Sciatic nerve (tissue), 2 donors: ENCODE measurements around the gene PFKFB4. TPM values are rescaled to one million over a fixed set of nuclear protein-coding genes. Genes with fewer than 3 reads are reported as not detected.

ENCODE experiments used
- ATAC-seq: fragments of 200-7000 bp; cut with Tn5 transposase; one replicate; pipeline ENCODE4 v1.9.1; 2020; ENCODE audit warnings: mild to moderate bottlenecking, moderate library complexity
- DNase-seq: peaks from one replicate; pipeline ENCODE4 v3.0.0-alpha.2; 2020; ENCODE audit warnings: low spot score
- intact Hi-C: fragments of 100-400 bp; cut with DNase I; formaldehyde crosslinking; loops from one replicate; pipeline ENCODE4 v1.14.2; 2022
- total RNA-seq: library from RNA; stranded (reverse); fragmentation: NEBNext Ultra II Directional; extraction: Animal tissue kit (Norgen Biotek cat#: 25700); gene quantifications from one replicate; pipeline ENCODE4 v1.2.1, GENCODE V29; 2021
- donor health status: DM: no; HTN: no; CAD: no.
- donor health status: DM: no; HTN: no; CAD: no.

The PFKFB4 gene
- total RNA-seq: 7.9 TPM

DNA sequence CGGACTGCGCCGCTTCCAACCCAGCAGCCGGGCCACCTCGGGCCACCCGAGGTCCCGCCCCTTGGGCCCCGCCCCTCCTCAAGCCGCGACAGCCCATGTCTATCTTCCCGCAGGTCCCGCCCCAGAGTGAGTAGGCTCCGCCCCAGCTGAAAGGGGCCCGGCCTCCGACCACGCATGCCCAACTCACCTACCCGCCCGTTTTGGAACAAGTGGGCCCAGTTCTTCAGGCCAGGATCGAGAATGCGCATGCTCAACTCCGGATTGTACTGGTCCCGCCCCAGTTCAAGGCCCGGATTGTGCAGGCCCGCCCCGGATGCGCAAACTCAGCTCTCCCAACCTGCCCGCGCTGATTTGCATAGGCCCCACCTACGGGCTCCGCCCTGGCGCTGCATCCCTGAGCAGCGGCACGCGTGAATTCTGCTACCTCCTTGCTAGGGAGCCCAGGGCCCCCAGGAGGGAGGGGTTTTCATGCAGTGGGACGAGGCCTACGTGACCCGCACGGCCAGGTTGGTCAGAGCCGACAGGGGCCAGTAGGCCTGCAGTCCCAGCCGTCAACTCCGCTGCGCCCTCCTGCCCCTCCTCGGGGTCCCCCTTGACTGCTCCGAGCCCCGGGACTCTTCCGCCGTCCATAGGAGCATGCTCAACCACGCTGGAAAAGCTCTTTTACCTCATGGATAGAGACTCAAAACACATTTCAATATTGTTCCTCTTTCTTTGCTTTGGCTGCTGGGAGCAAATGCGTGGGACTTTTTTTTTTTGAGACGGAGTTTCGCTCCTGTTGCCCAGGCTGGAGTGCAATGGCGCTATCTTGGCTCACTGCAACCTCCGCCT, at the start of gene PFKFB4:
Gene PFKFB4 (minus strand): TSS at position 8 of the 831 bp plus-strand sequence. CDS start 26 bp downstream, outside the sequence.
- intact Hi-C loops: loop anchor here (10.0 kb wide), 1 partner anchor 162 kb away; no protein-coding TSS in a partner anchor
- peak; percentile 99 for DNase-seq
- peak; percentile 95 for ATAC-seq

- DNase-seq (no peak), ATAC-seq (no peak)
- intact Hi-C loops: no loop called here
Observed at GRCh38 chr3:48601622-48601994, 45.0 kb upstream of the PFKFB4 start.

DNA sequence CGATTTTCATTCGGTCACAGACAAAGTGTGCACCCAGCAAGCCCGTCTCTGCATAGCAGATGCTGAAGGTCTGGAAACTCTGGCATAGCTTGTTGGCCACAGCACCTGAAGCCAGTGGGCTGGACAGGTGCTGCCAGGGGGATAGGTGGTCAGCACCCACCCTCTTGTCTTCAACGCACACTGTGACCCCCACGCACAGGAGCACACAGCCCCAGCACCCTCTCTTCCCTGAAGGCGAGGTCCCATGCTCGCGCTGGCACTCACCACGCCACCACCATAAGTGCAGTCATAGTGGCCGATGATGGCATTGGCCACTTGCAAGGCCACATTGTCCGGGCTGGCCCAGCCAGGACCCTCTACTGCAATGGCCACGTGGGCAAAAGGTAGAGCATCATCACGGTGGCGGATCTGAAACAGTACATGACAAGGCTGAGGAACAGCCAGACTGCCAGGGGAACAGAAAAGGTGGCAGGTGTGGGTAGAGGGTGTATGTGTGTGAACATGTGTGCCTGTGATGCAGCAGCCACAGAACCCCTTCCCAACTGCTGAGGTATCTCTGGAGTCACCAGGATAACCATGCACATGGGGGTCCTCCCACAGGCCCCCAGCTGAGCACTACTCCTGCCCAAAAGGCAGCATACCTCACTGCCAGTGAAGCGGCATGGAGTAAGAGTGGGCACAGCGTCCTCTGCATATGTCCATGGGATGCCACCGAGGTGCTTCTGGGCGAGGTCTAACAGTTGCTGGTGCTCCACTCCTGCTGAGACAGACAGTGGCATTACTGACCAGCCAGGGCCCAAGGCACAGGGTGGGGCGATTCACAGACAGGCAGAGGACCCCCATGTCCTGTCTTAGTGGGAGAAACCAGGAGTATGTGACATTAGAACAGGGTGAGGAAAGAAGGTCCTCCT, 44.4 kb upstream of the PFKFB4 start:
- DNase-seq (no peak), ATAC-seq (no peak)
- intact Hi-C loops: no loop called here

GRCh38 chr3:48599509-48600285, 43.1 kb upstream of the PFKFB4 start:
- ATAC-seq: no peak
- intact Hi-C loops: no loop called here
- DNase-seq: no peak

GRCh38 chr3:48599077-48599501, 42.5 kb upstream of the PFKFB4 start:
- ATAC-seq: no peak
- DNase-seq: no peak
- intact Hi-C loops: no loop called here

DNA sequence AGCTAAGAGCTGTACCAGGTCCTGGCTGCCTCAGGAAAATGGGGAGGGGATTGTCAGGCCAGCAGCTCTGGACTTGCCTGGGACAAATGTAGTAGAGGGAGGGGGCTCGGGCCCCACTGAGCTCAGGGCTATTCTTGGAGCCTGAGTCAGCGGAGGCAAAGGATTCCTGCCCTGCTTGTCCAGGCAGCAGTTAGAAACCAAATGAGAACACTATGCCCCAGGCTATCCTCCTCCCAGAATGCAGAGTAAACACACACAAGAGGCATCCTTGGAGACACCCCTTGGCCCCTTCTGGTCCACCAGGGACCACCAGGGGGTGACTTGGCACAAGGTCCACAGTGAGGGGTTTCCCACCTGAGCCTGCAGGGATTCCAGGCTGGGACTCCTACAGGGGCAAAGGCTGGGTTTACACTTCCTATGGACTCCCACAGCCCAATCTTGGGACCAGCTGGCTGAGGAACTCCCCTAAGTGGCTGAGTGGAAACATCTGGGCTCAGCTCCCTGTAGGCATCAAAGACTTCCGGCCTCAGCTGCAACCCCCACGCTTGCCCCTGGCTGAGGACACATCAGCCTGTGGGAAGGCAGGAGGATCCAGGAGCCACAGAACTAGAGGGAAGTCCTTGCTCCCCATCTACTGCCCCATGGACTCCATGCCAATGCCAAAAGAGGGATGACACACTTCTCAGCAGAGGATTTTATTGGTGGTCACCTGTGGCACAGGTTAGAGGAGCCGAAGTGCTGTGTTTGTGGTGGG, 41.9 kb upstream of the PFKFB4 start:
- peak; percentile 42 for ATAC-seq
- no peak for DNase-seq
- intact Hi-C loops: no loop called here

- intact Hi-C loops: no loop called here
- no peak for ATAC-seq
- DNase-seq: no peak
Observed at GRCh38 chr3:48597408-48597800, 40.8 kb upstream of the PFKFB4 start.

GRCh38 chr3:48596676-48597407, 40.2 kb upstream of the PFKFB4 start:
- ATAC-seq (no peak), DNase-seq (no peak)
- intact Hi-C loops: no loop called here

- no peak for DNase-seq
- ATAC-seq: no peak
- intact Hi-C loops: no loop called here
Observed at GRCh38 chr3:48596157-48596556, 39.6 kb upstream of the PFKFB4 start.

- ATAC-seq (peak; percentile 23), DNase-seq (no peak)
- intact Hi-C loops: no loop called here
Observed at GRCh38 chr3:48595526-48596121, 39.0 kb upstream of the PFKFB4 start.

DNA sequence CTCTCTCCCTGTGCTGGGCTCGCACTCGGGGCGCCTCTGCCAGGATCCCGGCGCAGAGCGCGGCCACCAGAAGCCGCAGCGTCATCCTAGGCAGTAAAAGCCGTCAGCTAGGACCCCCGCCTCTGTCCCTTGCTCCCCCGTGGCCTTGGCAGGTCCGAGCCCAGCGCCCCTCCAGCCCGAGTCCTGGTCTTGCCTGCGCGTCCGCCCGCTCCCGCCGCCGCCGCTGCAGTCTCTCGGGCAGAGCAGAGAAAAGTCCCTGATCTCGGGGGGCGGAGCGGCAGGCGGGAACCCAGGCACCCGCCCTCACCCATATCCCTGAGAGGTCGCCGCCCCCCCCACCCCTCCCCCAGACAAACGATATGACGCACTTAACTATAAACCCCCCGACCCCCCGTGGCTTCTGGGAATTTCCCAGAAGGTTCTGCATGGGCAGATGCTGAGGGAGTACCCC, 38.5 kb upstream of the PFKFB4 start, which contains the start of gene COL7A1:
Gene COL7A1 (minus strand): TSS at position 255 of the 451 bp plus-strand sequence. CDS start 170 bp downstream, at position 85.
- ATAC-seq: peak; percentile 11
- intact Hi-C loops: no loop called here
- DNase-seq: no peak

DNA sequence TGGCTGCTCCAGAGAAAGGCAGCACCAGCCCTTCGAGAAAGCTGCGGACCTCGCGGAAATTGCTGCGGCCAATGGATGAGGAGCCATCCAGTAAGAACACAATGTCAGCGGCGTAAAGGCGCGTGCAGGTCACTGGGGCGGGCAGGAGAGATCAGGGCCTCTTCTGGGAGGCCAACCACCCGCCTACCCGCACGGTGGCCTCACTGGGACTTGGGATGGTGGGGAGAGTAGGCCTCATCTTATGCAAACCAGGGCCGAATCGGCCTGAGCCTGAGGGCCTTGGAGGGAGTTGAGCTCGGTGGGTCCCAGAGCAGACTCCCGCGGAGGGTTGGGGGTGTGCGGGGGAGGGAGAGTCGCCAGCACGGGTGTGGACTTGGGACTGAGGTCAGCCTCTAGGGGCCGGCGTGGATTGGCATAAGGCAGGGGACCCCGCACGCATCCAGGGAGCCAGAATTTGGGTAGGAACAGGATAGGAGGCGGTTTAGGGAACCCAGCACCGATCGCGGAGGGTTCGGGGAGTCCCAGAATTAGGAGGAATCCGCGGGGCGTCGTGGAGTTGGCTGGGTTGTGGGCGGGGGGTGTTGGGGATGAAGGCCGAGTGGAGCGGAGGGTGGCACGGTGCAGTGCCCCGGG, 37.9 kb upstream of the PFKFB4 start:
- ATAC-seq: peak; percentile 3
- no peak for DNase-seq
- intact Hi-C loops: no loop called here

GRCh38 chr3:48593337-48593736, 36.7 kb upstream of the PFKFB4 start:
- intact Hi-C loops: no loop called here
- DNase-seq: no peak
- ATAC-seq: no peak

DNA sequence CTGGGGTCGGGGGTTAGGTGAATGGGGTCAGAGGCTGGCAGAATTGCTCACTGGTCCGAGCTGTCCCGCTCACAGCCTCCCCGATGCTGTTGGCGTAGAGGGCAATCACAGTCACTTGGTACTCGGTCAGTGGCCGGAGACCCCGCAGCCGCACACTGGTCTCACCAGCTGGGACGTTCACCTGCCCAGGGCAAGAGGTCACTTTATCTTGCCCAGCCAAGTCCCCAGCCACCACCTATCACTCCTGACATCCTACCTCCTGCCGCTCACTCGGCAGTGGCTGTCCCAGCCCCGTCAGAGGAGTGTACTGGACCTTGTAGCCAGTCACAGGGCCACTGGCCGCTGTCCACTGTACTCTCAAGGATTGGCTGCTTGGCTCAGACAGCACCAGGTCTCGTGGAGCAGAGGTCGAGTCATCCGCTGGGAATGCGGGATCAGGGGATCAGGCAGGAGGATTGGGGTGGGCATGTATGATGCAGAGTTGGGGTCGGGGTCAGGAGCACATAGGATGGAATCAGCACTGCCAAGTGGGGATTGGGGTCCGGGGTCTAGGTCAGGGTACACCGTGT, 36.0 kb upstream of the PFKFB4 start:
- ATAC-seq (no peak), DNase-seq (no peak)
- intact Hi-C loops: no loop called here

GRCh38 chr3:48591886-48592518, 35.4 kb upstream of the PFKFB4 start:
- intact Hi-C loops: no loop called here
- ATAC-seq (no peak), DNase-seq (no peak)

DNA sequence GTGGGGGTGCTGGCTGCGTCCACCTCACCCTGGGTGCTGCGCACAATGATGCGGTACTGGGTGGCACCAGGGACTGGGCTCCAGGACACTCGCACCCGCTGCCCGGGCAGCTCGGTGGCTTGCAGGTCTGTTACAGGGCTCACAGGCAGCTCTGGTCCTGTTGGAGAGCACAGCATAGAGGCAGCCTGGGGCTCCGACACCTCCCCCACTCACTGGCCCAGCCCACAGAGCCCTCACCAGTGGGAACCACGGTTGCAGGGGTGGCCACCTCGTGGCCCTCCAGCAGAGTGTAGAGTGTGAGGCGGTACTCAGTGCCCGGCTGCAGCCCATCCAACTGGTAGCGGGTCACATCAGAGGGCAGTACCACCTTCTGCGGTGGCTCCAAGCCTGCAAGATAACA, 34.8 kb upstream of the PFKFB4 start:
- ATAC-seq (no peak), DNase-seq (no peak)
- intact Hi-C loops: no loop called here
